Activated naive CD4-positive, alpha-beta T cell treated with anti-CD3 and anti-CD28 coated beads, Interleukin-2, amount 50 U/mL, for 16 hours (primary cell): Measurements from ENCODE around the gene RPUSD3.

Experiments
- DNase-seq: peaks from one replicate; pipeline ENCODE4 v3.0.0-alpha.2; 2020

Gene RPUSD3

GRCh38 chr3:9797196-9797945 lies 46.4 kb downstream of the RPUSD3 start:
- no peak for DNase-seq

GRCh38 chr3:9795207-9795606 lies 48.6 kb downstream of the RPUSD3 start:
- no peak for DNase-seq

GRCh38 chr3:9794400-9794799 lies 49.4 kb downstream of the RPUSD3 start:
- DNase-seq: no peak

- no peak for DNase-seq
These were observed 50.5 kb downstream of the RPUSD3 start for GRCh38 chr3:9793161-9793781.

- DNase-seq: peak; percentile 90
These were observed 51.2 kb downstream of the RPUSD3 start, which contains the start of the genes ARPC4 and TADA3 for GRCh38 chr3:9792405-9793160. Gene ARPC4 (plus strand): TSS chr3:9793082. CDS start chr3:9793122, 40 bp downstream. Gene TADA3 (minus strand): TSS chr3:9792473. CDS start chr3:9791466, 1,007 bp downstream.

- no peak for DNase-seq
These were observed 51.9 kb downstream of the RPUSD3 start for GRCh38 chr3:9791790-9792404.

GRCh38 chr3:9791127-9791526 lies 52.7 kb downstream of the RPUSD3 start:
- no peak for DNase-seq
